HG03442 (cell line): ENCODE measurements around the gene NACAD.
A peak's percentile ranks its signal among the peaks of the same experiment; 100 is the strongest.
"Not testable (repeated sequence)": the region's sequence is repeated elsewhere in the genome, so short reads cannot be mapped to it uniquely, and the experiment has no call there.

Experiments
- ATAC-seq: cut with Tn5 transposase; IDR thresholded peaks from one replicate; pipeline ENCODE4 v1.9.1; 2021; ENCODE audit warnings: mild to moderate bottlenecking, moderate library complexity; ENCODE audit not compliant: unreplicated experiment

The NACAD gene

GRCh38 chr7:45114926-45115325 is 26.2 kb upstream of the NACAD start:
- no peak for ATAC-seq

GRCh38 chr7:45114257-45114656 is 25.5 kb upstream of the NACAD start:
- ATAC-seq: not testable (repeated sequence)

GRCh38 chr7:45112648-45113047 is 23.9 kb upstream of the NACAD start:
- ATAC-seq: no peak

GRCh38 chr7:45111298-45112223 is 22.8 kb upstream of the NACAD start, which contains the start of gene TBRG4:
Gene TBRG4, minus strand, starts transcription at chr7:45111697. Its CDS starts 2,460 bp downstream, at chr7:45109237.
- peak; percentile 90 for ATAC-seq

- ATAC-seq: no peak
Observed at GRCh38 chr7:45108863-45109262, 20.1 kb upstream of the NACAD start.

GRCh38 chr7:45107356-45107755 is 18.6 kb upstream of the NACAD start:
- no peak for ATAC-seq

- no peak for ATAC-seq
Observed at GRCh38 chr7:45106820-45107219, 18.1 kb upstream of the NACAD start.

- no peak for ATAC-seq
Observed at GRCh38 chr7:45105588-45106188, 16.9 kb upstream of the NACAD start.

- ATAC-seq: no peak
Observed at GRCh38 chr7:45104844-45105587, 16.2 kb upstream of the NACAD start.

- ATAC-seq: no peak
Observed at GRCh38 chr7:45103958-45104843, 15.4 kb upstream of the NACAD start.

- no peak for ATAC-seq
Observed at GRCh38 chr7:45102785-45103712, 14.3 kb upstream of the NACAD start.

GRCh38 chr7:45101748-45102147 is 13.0 kb upstream of the NACAD start:
- ATAC-seq: no peak

GRCh38 chr7:45100761-45101480 is 12.2 kb upstream of the NACAD start:
- no peak for ATAC-seq

- ATAC-seq: no peak
Observed at GRCh38 chr7:45099891-45100760, 11.4 kb upstream of the NACAD start.

GRCh38 chr7:45098983-45099839 is 10.4 kb upstream of the NACAD start:
- ATAC-seq: no peak

GRCh38 chr7:45092931-45093235 is 4.1 kb upstream of the NACAD start:
- ATAC-seq: no peak
